Measurements from ENCODE around the gene ARHGEF6.
A peak's percentile ranks its signal among the peaks of the same experiment; 100 is the strongest.

ARHGEF6 gene

DNA sequence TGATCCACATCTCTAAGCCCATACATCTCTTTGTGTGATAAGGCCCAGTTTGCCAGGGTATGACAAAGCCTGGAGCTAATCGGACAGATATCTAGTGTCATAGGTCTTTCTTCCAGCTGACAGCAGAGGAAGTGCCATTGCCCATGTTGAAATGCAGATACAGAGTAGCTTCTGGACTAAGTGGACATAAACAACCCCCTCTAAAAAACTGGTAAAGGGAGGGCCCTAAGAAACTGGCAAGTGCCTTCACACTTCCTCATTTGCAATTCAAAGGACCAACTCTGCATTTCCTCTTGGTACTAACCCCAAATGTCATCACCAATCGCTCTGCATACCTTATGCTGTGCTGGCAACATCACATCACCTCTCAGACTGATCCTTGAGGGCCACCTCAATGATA lies 20.8 kb downstream of the ARHGEF6 start:
- H3K4me2 ChIP-seq (ENCODE audit: insufficient read depth, low read length, poor library complexity, severe bottlenecking): no peak overlapping the region
- no peaks in the 10 kb centered on the region for H3K36me3 ChIP-seq (replicated peaks in 1 of 2; ENCODE audit: control insufficient read depth in 2 of 2, insufficient read depth in 2 of 2, low read length in 2 of 2)
- H2BK5ac ChIP-seq (ENCODE audit: low read length): no peak overlapping the region
- peak overlapping the region; percentile 22 for H2BK12ac ChIP-seq (ENCODE audit: low read length)
- H2BK15ac ChIP-seq (ENCODE audit: low read length): no peak overlapping the region
- H3K4ac ChIP-seq (ENCODE audit: low read length): no peak overlapping the region
- no peak overlapping the region for H3K14ac ChIP-seq (ENCODE audit: low read length)
- H3K9ac ChIP-seq (ENCODE audit: low read depth, low read length, poor library complexity): no peak overlapping the region
- H2AFZ ChIP-seq (ENCODE audit: low read length): peak overlapping the region; percentile 28
- no peak overlapping the region for H3K18ac ChIP-seq (ENCODE audit: low read length)
- WGBS, 2 donors (ENCODE audit: extremely low coverage in 2 of 2, insufficient read length in 2 of 2, insufficient replicate concordance in 1 of 2): no CpG with 5 or more reads among the region's 2 CpGs
- peaks cover 0 to 7% of the 10 kb centered on the region in 2 donors for H3K4me1 ChIP-seq (ENCODE audit: control insufficient read depth in 2 of 2, insufficient read depth in 1 of 2, low read depth in 1 of 2, low read length in 2 of 2)
- H3K79me1 ChIP-seq (ENCODE audit: low read depth, low read length): no peaks in the 10 kb centered on the region
- no peak overlapping the region for H4K8ac ChIP-seq (ENCODE audit: low read depth, low read length)
- H3K4me3 ChIP-seq (ENCODE audit: low read length in 2 of 2): no peak overlapping the region
- H3K27me3 ChIP-seq (ENCODE audit: control insufficient read depth in 3 of 3, insufficient read depth in 3 of 3, low read depth in 1 of 3, low read length in 3 of 3): no peaks in the 10 kb centered on the region
- DNase-seq (ENCODE audit: low spot score): no peak
- peaks cover 0 to 9% of the 10 kb centered on the region in 2 donors for H3K9me3 ChIP-seq (replicated peaks in 1 of 2; ENCODE audit: control insufficient read depth in 2 of 2, insufficient read depth in 1 of 2, low read depth in 1 of 2, low read length in 2 of 2)
- no peak overlapping the region for H3K23ac ChIP-seq (ENCODE audit: low read depth, low read length, poor library complexity)
- no peak overlapping the region for H2BK120ac ChIP-seq (ENCODE audit: low read depth, low read length)
- H2AK5ac ChIP-seq (ENCODE audit: low read depth, low read length): no peak overlapping the region
- H4K91ac ChIP-seq (ENCODE audit: low read depth, low read length, poor library complexity): no peak overlapping the region
- no peak overlapping the region for H3K27ac ChIP-seq (replicated peaks; ENCODE audit: low read length)

DNA sequence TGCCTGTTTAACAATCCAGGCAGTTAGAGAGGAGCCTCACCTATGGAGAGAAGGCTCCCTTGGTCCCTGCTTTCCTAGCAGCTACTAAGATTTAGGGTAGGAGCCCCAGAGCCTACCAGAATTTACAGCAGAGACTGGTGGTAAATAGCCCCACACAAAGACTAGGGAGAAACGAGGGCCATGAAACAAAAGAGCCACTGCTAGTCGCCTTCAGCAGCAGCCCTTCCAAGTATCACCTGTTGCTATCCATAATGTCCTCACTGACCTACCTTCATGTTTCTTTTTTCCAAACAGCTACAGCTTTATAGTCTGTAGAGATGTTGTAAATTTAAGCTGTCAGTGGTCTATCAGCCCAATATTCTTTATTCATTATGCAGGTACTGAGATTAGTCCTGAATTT lies 25.3 kb downstream of the ARHGEF6 start:
- Histone ChIP-seq H4K91ac (ENCODE audit: low read depth, low read length, poor library complexity) (no peak overlapping the region), H3K9me3 (replicated peaks in 1 of 2; ENCODE audit: control insufficient read depth in 2 of 2, insufficient read depth in 1 of 2, low read depth in 1 of 2, low read length in 2 of 2) (no peaks in the 10 kb centered on the region), H3K27ac (replicated peaks; ENCODE audit: low read length) (no peak overlapping the region), H2AK5ac (ENCODE audit: low read depth, low read length) (no peak overlapping the region), H3K27me3 (ENCODE audit: control insufficient read depth in 3 of 3, insufficient read depth in 3 of 3, low read depth in 1 of 3, low read length in 3 of 3) (no peaks in the 10 kb centered on the region), H3K79me1 (ENCODE audit: low read depth, low read length) (no peaks in the 10 kb centered on the region), H2BK5ac (ENCODE audit: low read length) (no peak overlapping the region), H3K14ac (ENCODE audit: low read length) (no peak overlapping the region), H2AFZ (ENCODE audit: low read length) (no peak overlapping the region), H3K4me1 (ENCODE audit: control insufficient read depth in 2 of 2, insufficient read depth in 1 of 2, low read depth in 1 of 2, low read length in 2 of 2) (peaks cover 3 to 7% of the 10 kb centered on the region in 2 donors), H3K4ac (ENCODE audit: low read length) (no peak overlapping the region), H2BK12ac (ENCODE audit: low read length) (no peak overlapping the region), H3K4me2 (ENCODE audit: insufficient read depth, low read length, poor library complexity, severe bottlenecking) (no peak overlapping the region), H3K23ac (ENCODE audit: low read depth, low read length, poor library complexity) (no peak overlapping the region), H2BK120ac (ENCODE audit: low read depth, low read length) (no peak overlapping the region), H2BK15ac (ENCODE audit: low read length) (no peak overlapping the region), H3K36me3 (replicated peaks in 1 of 2; ENCODE audit: control insufficient read depth in 2 of 2, insufficient read depth in 2 of 2, low read length in 2 of 2) (no peaks in the 10 kb centered on the region), H3K4me3 (ENCODE audit: low read length in 2 of 2) (no peak overlapping the region), H4K8ac (ENCODE audit: low read depth, low read length) (no peak overlapping the region), H3K18ac (ENCODE audit: low read length) (no peak overlapping the region), H3K9ac (ENCODE audit: low read depth, low read length, poor library complexity) (no peak overlapping the region)
- no CpG with 5 or more reads among the region's 2 CpGs for WGBS, 2 donors (ENCODE audit: extremely low coverage in 2 of 2, insufficient read length in 2 of 2, insufficient replicate concordance in 1 of 2)
- no peak for DNase-seq (ENCODE audit: low spot score)

DNA sequence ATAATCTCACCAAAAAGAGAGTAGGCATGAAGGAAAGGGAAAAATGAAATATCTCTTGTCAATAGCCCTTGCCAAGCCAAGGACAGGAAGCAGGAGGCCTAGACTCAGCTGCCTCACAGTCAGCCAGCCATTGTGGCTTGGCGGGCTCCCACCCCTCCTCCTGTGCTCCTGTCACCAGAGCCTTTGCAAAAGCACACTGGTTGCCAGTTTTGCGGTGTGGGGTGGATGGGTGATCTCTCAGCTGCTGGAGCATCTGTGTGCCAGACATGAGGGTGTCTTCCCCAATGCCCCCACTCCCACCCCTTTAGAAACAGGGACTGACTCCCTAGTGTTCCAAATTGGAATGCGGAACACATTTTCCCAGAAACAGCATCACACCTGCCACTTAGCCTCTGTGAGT lies 26.1 kb downstream of the ARHGEF6 start:
- Histone ChIP-seq H3K14ac (ENCODE audit: low read length) (no peak overlapping the region), H2BK120ac (ENCODE audit: low read depth, low read length) (no peak overlapping the region), H2BK15ac (ENCODE audit: low read length) (no peak overlapping the region), H3K9me3 (replicated peaks in 1 of 2; ENCODE audit: control insufficient read depth in 2 of 2, insufficient read depth in 1 of 2, low read depth in 1 of 2, low read length in 2 of 2) (no peaks in the 10 kb centered on the region), H3K36me3 (replicated peaks in 1 of 2; ENCODE audit: control insufficient read depth in 2 of 2, insufficient read depth in 2 of 2, low read length in 2 of 2) (no peaks in the 10 kb centered on the region), H3K27ac (replicated peaks; ENCODE audit: low read length) (no peak overlapping the region), H3K4me2 (ENCODE audit: insufficient read depth, low read length, poor library complexity, severe bottlenecking) (no peak overlapping the region), H3K4me3 (ENCODE audit: low read length in 2 of 2) (no peak overlapping the region), H3K18ac (ENCODE audit: low read length) (no peak overlapping the region), H3K4ac (ENCODE audit: low read length) (no peak overlapping the region), H2AFZ (ENCODE audit: low read length) (peak overlapping the region; percentile 65), H3K9ac (ENCODE audit: low read depth, low read length, poor library complexity) (no peak overlapping the region), H2AK5ac (ENCODE audit: low read depth, low read length) (no peak overlapping the region), H3K23ac (ENCODE audit: low read depth, low read length, poor library complexity) (no peak overlapping the region), H3K4me1 (ENCODE audit: control insufficient read depth in 2 of 2, insufficient read depth in 1 of 2, low read depth in 1 of 2, low read length in 2 of 2) (peaks cover 3 to 5% of the 10 kb centered on the region in 2 donors), H4K91ac (ENCODE audit: low read depth, low read length, poor library complexity) (no peak overlapping the region), H3K79me1 (ENCODE audit: low read depth, low read length) (no peaks in the 10 kb centered on the region), H4K8ac (ENCODE audit: low read depth, low read length) (no peak overlapping the region), H2BK5ac (ENCODE audit: low read length) (no peak overlapping the region), H2BK12ac (ENCODE audit: low read length) (no peak overlapping the region), H3K27me3 (ENCODE audit: control insufficient read depth in 3 of 3, insufficient read depth in 3 of 3, low read depth in 1 of 3, low read length in 3 of 3) (no peaks in the 10 kb centered on the region)
- DNase-seq (ENCODE audit: low spot score): no peak
- no CpG with 5 or more reads among the region's 3 CpGs for WGBS, 2 donors (ENCODE audit: extremely low coverage in 2 of 2, insufficient read length in 2 of 2, insufficient replicate concordance in 1 of 2)

DNA sequence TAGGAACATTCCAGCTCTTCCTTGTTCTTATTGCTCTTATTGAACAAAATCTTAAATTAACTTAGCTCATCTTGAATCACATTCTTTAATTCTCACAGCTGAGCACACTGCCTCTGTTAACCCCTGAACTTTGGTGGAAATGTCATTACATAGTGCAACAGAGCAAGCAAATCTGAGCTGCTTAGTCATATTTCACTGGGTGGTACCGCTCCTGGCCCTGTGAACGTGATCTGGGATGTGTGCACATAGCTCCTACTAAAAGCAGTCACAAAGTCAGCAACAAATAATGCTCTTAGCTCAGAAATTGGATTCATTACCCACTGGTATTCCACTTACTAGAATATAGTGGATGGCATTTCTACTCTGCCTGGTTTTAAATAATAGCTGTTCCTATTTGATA lies 27.9 kb downstream of the ARHGEF6 start:
- H2BK15ac ChIP-seq (ENCODE audit: low read length): no peak overlapping the region
- H4K8ac ChIP-seq (ENCODE audit: low read depth, low read length): no peak overlapping the region
- H2BK120ac ChIP-seq (ENCODE audit: low read depth, low read length): no peak overlapping the region
- no peak overlapping the region for H3K4ac ChIP-seq (ENCODE audit: low read length)
- no peak overlapping the region for H2AFZ ChIP-seq (ENCODE audit: low read length)
- DNase-seq (ENCODE audit: low spot score): no peak
- no peak overlapping the region for H2BK5ac ChIP-seq (ENCODE audit: low read length)
- H3K9ac ChIP-seq (ENCODE audit: low read depth, low read length, poor library complexity): no peak overlapping the region
- H3K14ac ChIP-seq (ENCODE audit: low read length): no peak overlapping the region
- H4K91ac ChIP-seq (ENCODE audit: low read depth, low read length, poor library complexity): no peak overlapping the region
- H2AK5ac ChIP-seq (ENCODE audit: low read depth, low read length): no peak overlapping the region
- H2BK12ac ChIP-seq (ENCODE audit: low read length): no peak overlapping the region
- H3K18ac ChIP-seq (ENCODE audit: low read length): no peak overlapping the region
- peaks cover 3 to 6% of the 10 kb centered on the region in 2 donors for H3K4me1 ChIP-seq (ENCODE audit: control insufficient read depth in 2 of 2, insufficient read depth in 1 of 2, low read depth in 1 of 2, low read length in 2 of 2)
- H3K9me3 ChIP-seq (replicated peaks in 1 of 2; ENCODE audit: control insufficient read depth in 2 of 2, insufficient read depth in 1 of 2, low read depth in 1 of 2, low read length in 2 of 2): no peaks in the 10 kb centered on the region
- H3K23ac ChIP-seq (ENCODE audit: low read depth, low read length, poor library complexity): no peak overlapping the region
- WGBS, 2 donors (ENCODE audit: extremely low coverage in 2 of 2, insufficient read length in 2 of 2, insufficient replicate concordance in 1 of 2): no CpG with 5 or more reads among the region's 2 CpGs
- no peaks in the 10 kb centered on the region for H3K27me3 ChIP-seq (ENCODE audit: control insufficient read depth in 3 of 3, insufficient read depth in 3 of 3, low read depth in 1 of 3, low read length in 3 of 3)
- no peak overlapping the region for H3K4me2 ChIP-seq (ENCODE audit: insufficient read depth, low read length, poor library complexity, severe bottlenecking)
- no peaks in the 10 kb centered on the region for H3K79me1 ChIP-seq (ENCODE audit: low read depth, low read length)
- no peaks in the 10 kb centered on the region for H3K36me3 ChIP-seq (replicated peaks in 1 of 2; ENCODE audit: control insufficient read depth in 2 of 2, insufficient read depth in 2 of 2, low read length in 2 of 2)
- H3K27ac ChIP-seq (replicated peaks; ENCODE audit: low read length): no peak overlapping the region
- no peak overlapping the region for H3K4me3 ChIP-seq (ENCODE audit: low read length in 2 of 2)

Measured in neuronal stem cell (in vitro differentiated cells).